Endothelial cell of umbilical vein (primary cell): ENCODE results near the gene PDIA4. TPM values are rescaled to one million over a fixed set of nuclear protein-coding genes. Genes with fewer than 3 reads are reported as not detected.
A peak's percentile ranks its signal among the peaks of the same experiment; 100 is the strongest.

Experiments used
- BruUV-seq: library from RNA; stranded (reverse); fragments of 400-500 nt; replicated peaks from 2 replicates; lab custom pipeline; 2021; lab: Mats Ljungman, UMichigan
- CTCF ChIA-PET: fragments of 300-600, 350-600 bp; sonication (Branson Sonifier 250); formaldehyde crosslinking; loops from one replicate; lab custom pipeline; 2021; ENCODE audit warnings: antibody characterized with exemption, inconsistent platforms; lab: Charles Lee
- POLR2A ChIA-PET: fragments of 300-600, 350-600 bp; sonication (Branson Sonifier 250); formaldehyde crosslinking; loops from one replicate; lab custom pipeline; 2021; ENCODE audit warnings: antibody characterized with exemption, inconsistent platforms; lab: Charles Lee
- DNase-seq: peaks from one replicate; pipeline ENCODE4 v3.0.0-alpha.2; 2011; ENCODE audit warnings: low read depth, low spot score
- FAIRE-seq: peaks from 2 replicates; lab custom pipeline; 2011; peaks lifted over from hg19 to GRCh38; lab: Jason Lieb, UNC
- H2AFZ ChIP-seq: 2 replicates; pipeline ENCODE4 v1.6.0; 2012; ENCODE audit warnings: low read depth, low read length, control low read depth, inconsistent platforms
- H3K27ac ChIP-seq: 2 replicates; pipeline ENCODE4 v1.5.1; 2011; ENCODE audit warnings: low read depth, mild to moderate bottlenecking, control low read depth, low read length, moderate library complexity; ENCODE audit not compliant: insufficient read depth
- H3K27me3 ChIP-seq, 2 experiments: 2 replicates each; pipeline versions ENCODE4 v1.6.0 to v1.6.1; 2011; ENCODE audit warnings: low read length in 2 of 2, mixed read lengths in 1 of 2; ENCODE audit not compliant: control insufficient read depth in 2 of 2, insufficient read depth in 2 of 2
- H3K36me3 ChIP-seq, 2 experiments: 2 replicates in 1 of 2; 3 replicates in 1 of 2; pipeline ENCODE4 v1.5.1; 2011; ENCODE audit warnings: low read length in 2 of 2, mild to moderate bottlenecking in 1 of 2, moderate library complexity in 1 of 2; ENCODE audit not compliant: control insufficient read depth in 2 of 2, insufficient read depth in 2 of 2; ENCODE audit errors: extremely low read depth in 1 of 2
- H3K4me1 ChIP-seq: 3 replicates; pipeline ENCODE4 v1.5.1; 2011; ENCODE audit warnings: mild to moderate bottlenecking, low read length; ENCODE audit not compliant: control insufficient read depth, insufficient read depth; ENCODE audit errors: extremely low read depth
- H3K4me2 ChIP-seq: 2 replicates; pipeline ENCODE4 v1.6.1; 2011; ENCODE audit warnings: low read length, control low read depth, mixed read lengths; ENCODE audit not compliant: insufficient read depth
- H3K4me3 ChIP-seq, 3 experiments: fragments of 200-600 bp in 1 of 3; sonication (generic), shearing (Covaris generic) in 1 of 3; replicated peaks in 1 of 3; 2 replicates each; pipeline ENCODE4 v1.5.1; 2011 to 2016; ENCODE audit warnings: control low read depth in 3 of 3, low read length in 3 of 3, mild to moderate bottlenecking in 2 of 3, inconsistent platforms in 1 of 3, low read depth in 1 of 3, moderate library complexity in 1 of 3; ENCODE audit not compliant: insufficient read depth in 1 of 3
- H3K79me2 ChIP-seq: 2 replicates; pipeline ENCODE4 v1.6.0; 2012; ENCODE audit warnings: low read length, inconsistent platforms; ENCODE audit not compliant: control insufficient read depth, insufficient read depth
- H3K9ac ChIP-seq: replicated peaks from 2 replicates; pipeline ENCODE3; 2011; ENCODE audit warnings: low read length, control low read depth; ENCODE audit not compliant: insufficient read depth; ENCODE audit errors: extremely low read depth
- H3K9me1 ChIP-seq: replicated peaks from 3 replicates; pipeline ENCODE4 v1.6.0; 2011; ENCODE audit warnings: mild to moderate bottlenecking, low read length; ENCODE audit not compliant: control insufficient read depth, insufficient read depth; ENCODE audit errors: extremely low read depth
- H3K9me3 ChIP-seq: replicated peaks from 2 replicates; pipeline ENCODE4 v1.5.1; 2012; ENCODE audit warnings: low read length, inconsistent platforms; ENCODE audit not compliant: control insufficient read depth, insufficient read depth
- H4K20me1 ChIP-seq: replicated peaks from 2 replicates; pipeline ENCODE3; 2011; ENCODE audit warnings: mild to moderate bottlenecking, low read length; ENCODE audit not compliant: control insufficient read depth, insufficient read depth; ENCODE audit errors: extremely low read depth
- CTCF ChIP-seq, 2 donors: IDR thresholded peaks; 1 replicate in 1 of 2; 2 replicates in 1 of 2; pipeline ENCODE4 v1.5.1; 2011; ENCODE audit warnings: low read length in 2 of 2, mild to moderate bottlenecking in 2 of 2, moderate library complexity in 2 of 2, control low read depth in 1 of 2, inconsistent platforms in 1 of 2, low read depth in 1 of 2; ENCODE audit not compliant: insufficient read depth in 1 of 2; ENCODE audit errors: extremely low read depth in 1 of 2
- EZH2 ChIP-seq: IDR thresholded peaks from 2 replicates; pipeline ENCODE4 v1.6.1; 2012; ENCODE audit warnings: borderline replicate concordance, low read depth, mild to moderate bottlenecking, moderate library complexity, low read length, inconsistent platforms; ENCODE audit not compliant: severe bottlenecking
- FOS ChIP-seq: IDR thresholded peaks from 2 replicates; pipeline ENCODE4 v1.6.1; 2011; ENCODE audit warnings: mild to moderate bottlenecking, low read length, moderate library complexity, borderline replicate concordance; ENCODE audit not compliant: insufficient read depth
- GATA2 ChIP-seq: IDR thresholded peaks from 2 replicates; pipeline ENCODE4 v1.7.0; 2011; ENCODE audit warnings: low read depth, mild to moderate bottlenecking, moderate library complexity, mixed read lengths, low read length; ENCODE audit not compliant: insufficient read length, insufficient read depth
- JUN ChIP-seq: IDR thresholded peaks from 2 replicates; pipeline ENCODE4 v1.6.1; 2011; ENCODE audit warnings: borderline replicate concordance, low read depth; ENCODE audit not compliant: insufficient read length, insufficient read depth
- MAX ChIP-seq: IDR thresholded peaks from 2 replicates; pipeline ENCODE4 v1.6.1; 2011; ENCODE audit not compliant: insufficient read depth, insufficient read length
- MYC ChIP-seq: IDR thresholded peaks from one replicate; pipeline ENCODE4 v1.6.1; 2011; ENCODE audit warnings: mild to moderate bottlenecking, low read depth, low read length
- POLR2A ChIP-seq: IDR thresholded peaks from 2 replicates; pipeline ENCODE4 v1.6.1; 2012; ENCODE audit warnings: low read depth, mild to moderate bottlenecking, control low read depth, low read length
- POLR2AphosphoS5 ChIP-seq: IDR thresholded peaks from 2 replicates; pipeline ENCODE4 v1.6.1; 2012; ENCODE audit warnings: low read depth, mild to moderate bottlenecking, control low read depth, low read length, moderate library complexity; ENCODE audit not compliant: insufficient read depth
- dilution Hi-C: fragments of 300-500 bp; cut with MboI; formaldehyde crosslinking; loops from one replicate; pipeline ENCODE4 v1.15.0; 2019; ENCODE audit warnings: low sequenced_read_pairs; ENCODE audit not compliant: extremely low pct_ligation_motif_present
- intact Hi-C: fragments of 100-400 bp; cut with micrococcal nuclease; formaldehyde crosslinking; loops from one replicate; pipeline ENCODE4 v1.10.0; 2022
- polyA plus RNA-seq, 4 experiments: library from polyadenylated mRNA; depleted of rRNA in 3 of 4; stranded (reverse) in 3 of 4; unstranded in 1 of 4; fragments of >200 nt; gene quantifications; 2 replicates each; pipeline versions ENCODE4 v1.2.1 to v1.2.3, GENCODE V29; 2011 to 2012; ENCODE audit warnings: missing spikeins in 1 of 4
- total RNA-seq: library from RNA; stranded (reverse); gene quantifications from 2 replicates; pipeline ENCODE4 v1.2.3, GENCODE V29; 2021

The PDIA4 gene
- total and polyA plus RNA-seq, 2 donors (not counting 3 experiments of a cell fraction or from before 2014, with no cell fraction given): 217 to 308 TPM

GRCh38 chr7:149003560-149004305 is 24.6 kb downstream of the PDIA4 start:
- dilution Hi-C loops: no loop called here
- ChIA-PET POLR2A (no interaction called here), CTCF (interaction anchor here (4.9 kb wide), 1 partner anchor 63 kb away, joined by 146 read pairs; no protein-coding TSS in a partner anchor)
- no peaks in the 10 kb centered on the region for H3K27me3 ChIP-seq
- H2AFZ ChIP-seq: no peak overlapping the region
- no peaks in the 10 kb centered on the region for H3K4me1 ChIP-seq
- TSS peak; percentile 93 for BruUV-seq
- H4K20me1 ChIP-seq: no peaks in the 10 kb centered on the region
- H3K79me2 ChIP-seq: no peaks in the 10 kb centered on the region
- peaks cover 20 to 57% of the 10 kb centered on the region in 2 experiments for H3K36me3 ChIP-seq
- TF ChIP-seq CTCF (IDR thresholded peaks at IDR 0.05; ENCODE audit: extremely low read depth in 1 of 2, insufficient read depth in 1 of 2, low read depth in 1 of 2, low read length in 2 of 2): no peak
- no peak for TF ChIP-seq POLR2A
- TF ChIP-seq JUN: no peak
- TF ChIP-seq GATA2: no peak
- no peak for TF ChIP-seq MYC
- TF ChIP-seq POLR2AphosphoS5: no peak
- no peak for TF ChIP-seq MAX
- no peak for TF ChIP-seq FOS
- no peak for TF ChIP-seq EZH2
- DNase-seq: no peak
- H3K9me1 ChIP-seq: no peaks in the 10 kb centered on the region
- intact Hi-C loops: no loop called here
- H3K4me2 ChIP-seq: no peak overlapping the region
- no peak overlapping the region for H3K4me3 ChIP-seq
- no peaks in the 10 kb centered on the region for H3K9me3 ChIP-seq
- FAIRE-seq: no peak
- no peak overlapping the region for H3K27ac ChIP-seq
- no peak overlapping the region for H3K9ac ChIP-seq
